Neural cell (in vitro differentiated cells): ENCODE measurements around the gene LATS2.

Experiments
- CTCF ChIP-seq: fragments of 450-650 bp; IDR thresholded peaks from 2 replicates; pipeline ENCODE4 v1.5.1; 2014; ENCODE audit warnings: antibody characterized with exemption, mild to moderate bottlenecking, moderate library complexity; ENCODE audit not compliant: poor library complexity, severe bottlenecking
- EP300 ChIP-seq: fragments of 450-650 bp; conservative IDR thresholded peaks from 2 replicates; pipeline ENCODE4 v1.6.1; 2014; ENCODE audit warnings: antibody characterized with exemption, mild to moderate bottlenecking, moderate library complexity; ENCODE audit not compliant: poor library complexity, severe bottlenecking
- EZH2 ChIP-seq: fragments of 200-600, 300-800 bp; shearing (Covaris generic), sonication (generic); IDR thresholded peaks from 2 replicates; pipeline ENCODE4 v1.6.1; 2014; ENCODE audit warnings: antibody characterized with exemption, low read length, borderline replicate concordance, mild to moderate bottlenecking; ENCODE audit not compliant: insufficient read depth, poor library complexity, severe bottlenecking
- RAD21 ChIP-seq: fragments of 450-650 bp; conservative IDR thresholded peaks from 2 replicates; pipeline ENCODE4 v1.6.1; 2014; ENCODE audit warnings: antibody characterized with exemption, mild to moderate bottlenecking, moderate library complexity
- SMC3 ChIP-seq: fragments of 450-650 bp; conservative IDR thresholded peaks from 2 replicates; pipeline ENCODE4 v1.6.1; 2014; ENCODE audit warnings: antibody characterized with exemption, mild to moderate bottlenecking, moderate library complexity; ENCODE audit not compliant: poor library complexity

- TF ChIP-seq EP300 = no peak
- no peak for TF ChIP-seq EZH2
- TF ChIP-seq CTCF = no peak
- TF ChIP-seq RAD21 = no peak
- no peak for TF ChIP-seq SMC3
Measured at GRCh38 chr13:21006141-21007005, 55.0 kb downstream of the LATS2 start.
